ENCODE results near the gene PARP14.
"Not testable (repeated sequence)": the region's sequence is repeated elsewhere in the genome, so short reads cannot be mapped to it uniquely, and the experiment has no call there.

PARP14 gene

GRCh38 chr3:122742234-122742633, 61.6 kb downstream of the PARP14 start:
- H3K9ac ChIP-seq (ENCODE audit: low read length): no peak overlapping the region
- H3K27ac ChIP-seq (ENCODE audit: low read depth, low read length): no peak overlapping the region
- no peaks in the 10 kb centered on the region for H3K4me1 ChIP-seq (ENCODE audit: control insufficient read depth, insufficient read depth, low read length)
- H3K36me3 ChIP-seq (ENCODE audit: control insufficient read depth, insufficient read depth, low read length): peaks cover 6% of the 10 kb centered on the region
- H3K4me3 ChIP-seq (ENCODE audit: low read length): no peak overlapping the region
- no peaks in the 10 kb centered on the region for H3K27me3 ChIP-seq (ENCODE audit: control insufficient read depth, insufficient read depth, low read length)

- no peak overlapping the region for H3K4me3 ChIP-seq (ENCODE audit: low read length)
- H3K4me1 ChIP-seq (ENCODE audit: control insufficient read depth, insufficient read depth, low read length): no peaks in the 10 kb centered on the region
- H3K9ac ChIP-seq (ENCODE audit: low read length): no peak overlapping the region
- H3K27ac ChIP-seq (ENCODE audit: low read depth, low read length): no peak overlapping the region
- no peaks in the 10 kb centered on the region for H3K27me3 ChIP-seq (ENCODE audit: control insufficient read depth, insufficient read depth, low read length)
- peaks cover 6% of the 10 kb centered on the region for H3K36me3 ChIP-seq (ENCODE audit: control insufficient read depth, insufficient read depth, low read length)
Observed at GRCh38 chr3:122743581-122744120, 63.0 kb downstream of the PARP14 start.

- Histone ChIP-seq H3K36me3 (ENCODE audit: control insufficient read depth, insufficient read depth, low read length) (peaks cover 3% of the 10 kb centered on the region), H3K9ac (ENCODE audit: low read length) (no peak overlapping the region), H3K27ac (ENCODE audit: low read depth, low read length) (no peak overlapping the region), H3K27me3 (ENCODE audit: control insufficient read depth, insufficient read depth, low read length) (no peaks in the 10 kb centered on the region), H3K4me1 (ENCODE audit: control insufficient read depth, insufficient read depth, low read length) (no peaks in the 10 kb centered on the region), H3K4me3 (ENCODE audit: low read length) (no peak overlapping the region)
Observed at GRCh38 chr3:122745369-122746021, 64.9 kb downstream of the PARP14 start.

- H3K4me3 ChIP-seq (ENCODE audit: low read length); H3K27ac ChIP-seq (ENCODE audit: low read depth, low read length); H3K9ac ChIP-seq (ENCODE audit: low read length); H3K4me1 ChIP-seq (ENCODE audit: control insufficient read depth, insufficient read depth, low read length); H3K36me3 ChIP-seq (ENCODE audit: control insufficient read depth, insufficient read depth, low read length); H3K27me3 ChIP-seq (ENCODE audit: control insufficient read depth, insufficient read depth, low read length): not testable (repeated sequence)
Observed at GRCh38 chr3:122747295-122747694, 66.7 kb downstream of the PARP14 start.

- no peaks in the 10 kb centered on the region for H3K27me3 ChIP-seq (ENCODE audit: control insufficient read depth, insufficient read depth, low read length)
- H3K9ac ChIP-seq (ENCODE audit: low read length): no peak overlapping the region
- H3K4me1 ChIP-seq (ENCODE audit: control insufficient read depth, insufficient read depth, low read length): no peaks in the 10 kb centered on the region
- no peak overlapping the region for H3K4me3 ChIP-seq (ENCODE audit: low read length)
- H3K27ac ChIP-seq (ENCODE audit: low read depth, low read length): no peak overlapping the region
- no peaks in the 10 kb centered on the region for H3K36me3 ChIP-seq (ENCODE audit: control insufficient read depth, insufficient read depth, low read length)
Observed at GRCh38 chr3:122748347-122748746, 67.7 kb downstream of the PARP14 start.

- H3K27me3 ChIP-seq (ENCODE audit: control insufficient read depth, insufficient read depth, low read length): no peaks in the 10 kb centered on the region
- no peaks in the 10 kb centered on the region for H3K4me1 ChIP-seq (ENCODE audit: control insufficient read depth, insufficient read depth, low read length)
- H3K36me3 ChIP-seq (ENCODE audit: control insufficient read depth, insufficient read depth, low read length): peaks cover 3% of the 10 kb centered on the region
- no peak overlapping the region for H3K4me3 ChIP-seq (ENCODE audit: low read length)
- H3K27ac ChIP-seq (ENCODE audit: low read depth, low read length): no peak overlapping the region
- no peak overlapping the region for H3K9ac ChIP-seq (ENCODE audit: low read length)
Observed at GRCh38 chr3:122754929-122755328, 74.3 kb downstream of the PARP14 start.

GRCh38 chr3:122755491-122755890, 74.9 kb downstream of the PARP14 start:
- no peak overlapping the region for H3K4me3 ChIP-seq (ENCODE audit: low read length)
- no peaks in the 10 kb centered on the region for H3K27me3 ChIP-seq (ENCODE audit: control insufficient read depth, insufficient read depth, low read length)
- H3K36me3 ChIP-seq (ENCODE audit: control insufficient read depth, insufficient read depth, low read length): peaks cover 3% of the 10 kb centered on the region
- H3K9ac ChIP-seq (ENCODE audit: low read length): no peak overlapping the region
- H3K27ac ChIP-seq (ENCODE audit: low read depth, low read length): no peak overlapping the region
- no peaks in the 10 kb centered on the region for H3K4me1 ChIP-seq (ENCODE audit: control insufficient read depth, insufficient read depth, low read length)

GRCh38 chr3:122758877-122759560, 78.4 kb downstream of the PARP14 start:
- H3K27me3 ChIP-seq (ENCODE audit: control insufficient read depth, insufficient read depth, low read length): no peaks in the 10 kb centered on the region
- H3K4me1 ChIP-seq (ENCODE audit: control insufficient read depth, insufficient read depth, low read length): no peaks in the 10 kb centered on the region
- no peak overlapping the region for H3K9ac ChIP-seq (ENCODE audit: low read length)
- no peak overlapping the region for H3K4me3 ChIP-seq (ENCODE audit: low read length)
- no peak overlapping the region for H3K27ac ChIP-seq (ENCODE audit: low read depth, low read length)
- peaks cover 3% of the 10 kb centered on the region for H3K36me3 ChIP-seq (ENCODE audit: control insufficient read depth, insufficient read depth, low read length)

- Histone ChIP-seq H3K27ac (ENCODE audit: low read depth, low read length) (no peak overlapping the region), H3K36me3 (ENCODE audit: control insufficient read depth, insufficient read depth, low read length) (no peaks in the 10 kb centered on the region), H3K27me3 (ENCODE audit: control insufficient read depth, insufficient read depth, low read length) (no peaks in the 10 kb centered on the region), H3K9ac (ENCODE audit: low read length) (no peak overlapping the region), H3K4me1 (ENCODE audit: control insufficient read depth, insufficient read depth, low read length) (no peaks in the 10 kb centered on the region), H3K4me3 (ENCODE audit: low read length) (no peak overlapping the region)
Observed at GRCh38 chr3:122760453-122761271, 80.0 kb downstream of the PARP14 start.

GRCh38 chr3:122766430-122766829, 85.8 kb downstream of the PARP14 start:
- no peak overlapping the region for H3K27ac ChIP-seq (ENCODE audit: low read depth, low read length)
- no peaks in the 10 kb centered on the region for H3K4me1 ChIP-seq (ENCODE audit: control insufficient read depth, insufficient read depth, low read length)
- H3K27me3 ChIP-seq (ENCODE audit: control insufficient read depth, insufficient read depth, low read length): no peaks in the 10 kb centered on the region
- H3K9ac ChIP-seq (ENCODE audit: low read length): no peak overlapping the region
- no peak overlapping the region for H3K4me3 ChIP-seq (ENCODE audit: low read length)
- no peaks in the 10 kb centered on the region for H3K36me3 ChIP-seq (ENCODE audit: control insufficient read depth, insufficient read depth, low read length)

GRCh38 chr3:122767540-122768372, 87.1 kb downstream of the PARP14 start:
- H3K9ac ChIP-seq (ENCODE audit: low read length): no peak overlapping the region
- no peaks in the 10 kb centered on the region for H3K4me1 ChIP-seq (ENCODE audit: control insufficient read depth, insufficient read depth, low read length)
- H3K36me3 ChIP-seq (ENCODE audit: control insufficient read depth, insufficient read depth, low read length): no peaks in the 10 kb centered on the region
- peak overlapping the region; percentile 6 for H3K27ac ChIP-seq (ENCODE audit: low read depth, low read length)
- no peak overlapping the region for H3K4me3 ChIP-seq (ENCODE audit: low read length)
- H3K27me3 ChIP-seq (ENCODE audit: control insufficient read depth, insufficient read depth, low read length): no peaks in the 10 kb centered on the region

Measured in rectal smooth muscle tissue (tissue), 1 donor.